A549 (cell line): Measurements from ENCODE around the gene IMPDH2.

Experiments
- CBX2 ChIP-seq: fragments of 200-600 bp; sonication (generic); IDR thresholded peaks from 2 replicates; pipeline ENCODE4 v1.6.1; 2016; ENCODE audit warnings: low read depth, mild to moderate bottlenecking, borderline replicate concordance
- CEBPB ChIP-seq, 2 experiments: fragments of >200 bp in 1 of 2; sonication (Bioruptor Twin) in 1 of 2; formaldehyde crosslinking in 1 of 2; IDR thresholded peaks; 2 replicates each; pipeline ENCODE4 v1.6.1; 2012 to 2016
- EP300 ChIP-seq, 2 experiments: fragments of >200 bp; sonication (Bioruptor Twin); formaldehyde crosslinking; IDR thresholded peaks; 2 replicates in 1 of 2; 3 replicates in 1 of 2; pipeline ENCODE4 v1.6.1; 2016 to 2017
- HMGXB4 ChIP-seq: fragments of 250-450 bp; sonication (Bioruptor Pico); IDR thresholded peaks from 2 replicates; pipeline ENCODE4 v1.5.0; 2021; ENCODE audit warnings: mild to moderate bottlenecking, moderate library complexity, borderline replicate concordance
- JUNB ChIP-seq: fragments of >200 bp; sonication (Bioruptor Twin); formaldehyde crosslinking; IDR thresholded peaks from 2 replicates; pipeline ENCODE4 v1.6.1; 2016
- PHF8 ChIP-seq: fragments of 200-600 bp; sonication (generic); IDR thresholded peaks from 2 replicates; pipeline ENCODE4 v1.6.1; 2016; ENCODE audit warnings: low read depth, mild to moderate bottlenecking, antibody characterized with exemption, moderate library complexity, borderline replicate concordance
- POLR2A ChIP-seq: IDR thresholded peaks from 2 replicates; pipeline ENCODE4 v1.6.1; 2012; ENCODE audit warnings: mild to moderate bottlenecking, low read length
- REST ChIP-seq: fragments of 200-600 bp; sonication (generic); IDR thresholded peaks from 2 replicates; pipeline ENCODE4 v1.6.1; 2016; ENCODE audit warnings: antibody characterized with exemption, mild to moderate bottlenecking, moderate library complexity
- TF ChIP-seq, protein P1 (sequence below): fragments of >200 bp; sonication (Bioruptor Twin); formaldehyde crosslinking; IDR thresholded peaks from 3 replicates; pipeline ENCODE4 v1.5.1; 2016
- TF ChIP-seq, protein P2 (sequence below): IDR thresholded peaks from 2 replicates; pipeline ENCODE4 v1.6.1; 2012

DNA sequence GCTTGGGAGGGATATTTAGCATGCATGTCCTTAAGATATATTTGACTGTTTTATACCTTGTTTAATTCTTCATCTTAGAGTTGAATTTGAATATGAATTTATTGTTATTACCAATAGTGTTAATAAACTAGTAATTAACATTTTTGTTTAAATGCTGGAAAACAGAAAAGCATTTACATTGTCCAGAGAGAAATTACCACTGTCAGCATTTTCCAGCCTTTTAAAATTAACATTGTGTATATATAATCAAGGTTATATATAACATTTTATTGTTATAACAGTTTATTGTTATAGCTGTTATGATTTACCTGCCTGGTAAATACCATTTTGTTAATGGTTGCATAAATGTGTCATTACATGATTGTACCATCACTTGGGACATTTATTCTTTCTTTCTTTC is 47.2 kb downstream of the IMPDH2 start:
- no peak for TF ChIP-seq EP300 (IDR thresholded peaks at IDR 0.05)
- TF ChIP-seq REST: no peak
- TF ChIP-seq, protein P1, sequence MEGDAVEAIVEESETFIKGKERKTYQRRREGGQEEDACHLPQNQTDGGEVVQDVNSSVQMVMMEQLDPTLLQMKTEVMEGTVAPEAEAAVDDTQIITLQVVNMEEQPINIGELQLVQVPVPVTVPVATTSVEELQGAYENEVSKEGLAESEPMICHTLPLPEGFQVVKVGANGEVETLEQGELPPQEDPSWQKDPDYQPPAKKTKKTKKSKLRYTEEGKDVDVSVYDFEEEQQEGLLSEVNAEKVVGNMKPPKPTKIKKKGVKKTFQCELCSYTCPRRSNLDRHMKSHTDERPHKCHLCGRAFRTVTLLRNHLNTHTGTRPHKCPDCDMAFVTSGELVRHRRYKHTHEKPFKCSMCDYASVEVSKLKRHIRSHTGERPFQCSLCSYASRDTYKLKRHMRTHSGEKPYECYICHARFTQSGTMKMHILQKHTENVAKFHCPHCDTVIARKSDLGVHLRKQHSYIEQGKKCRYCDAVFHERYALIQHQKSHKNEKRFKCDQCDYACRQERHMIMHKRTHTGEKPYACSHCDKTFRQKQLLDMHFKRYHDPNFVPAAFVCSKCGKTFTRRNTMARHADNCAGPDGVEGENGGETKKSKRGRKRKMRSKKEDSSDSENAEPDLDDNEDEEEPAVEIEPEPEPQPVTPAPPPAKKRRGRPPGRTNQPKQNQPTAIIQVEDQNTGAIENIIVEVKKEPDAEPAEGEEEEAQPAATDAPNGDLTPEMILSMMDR: no peak
- no peak for TF ChIP-seq POLR2A
- no peak for TF ChIP-seq JUNB
- no peak for TF ChIP-seq HMGXB4
- no peak for TF ChIP-seq PHF8
- TF ChIP-seq, protein P2, sequence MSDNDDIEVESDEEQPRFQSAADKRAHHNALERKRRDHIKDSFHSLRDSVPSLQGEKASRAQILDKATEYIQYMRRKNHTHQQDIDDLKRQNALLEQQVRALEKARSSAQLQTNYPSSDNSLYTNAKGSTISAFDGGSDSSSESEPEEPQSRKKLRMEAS: no peak
- no peak for TF ChIP-seq CBX2
- TF ChIP-seq CEBPB (IDR thresholded peaks at IDR 0.05): no peak
